ENCODE measurements around the gene CHST11.

GRCh38 chr12:104439137-104439536, 17.6 kb upstream of the CHST11 start:
- TF ChIP-seq, protein P1, sequence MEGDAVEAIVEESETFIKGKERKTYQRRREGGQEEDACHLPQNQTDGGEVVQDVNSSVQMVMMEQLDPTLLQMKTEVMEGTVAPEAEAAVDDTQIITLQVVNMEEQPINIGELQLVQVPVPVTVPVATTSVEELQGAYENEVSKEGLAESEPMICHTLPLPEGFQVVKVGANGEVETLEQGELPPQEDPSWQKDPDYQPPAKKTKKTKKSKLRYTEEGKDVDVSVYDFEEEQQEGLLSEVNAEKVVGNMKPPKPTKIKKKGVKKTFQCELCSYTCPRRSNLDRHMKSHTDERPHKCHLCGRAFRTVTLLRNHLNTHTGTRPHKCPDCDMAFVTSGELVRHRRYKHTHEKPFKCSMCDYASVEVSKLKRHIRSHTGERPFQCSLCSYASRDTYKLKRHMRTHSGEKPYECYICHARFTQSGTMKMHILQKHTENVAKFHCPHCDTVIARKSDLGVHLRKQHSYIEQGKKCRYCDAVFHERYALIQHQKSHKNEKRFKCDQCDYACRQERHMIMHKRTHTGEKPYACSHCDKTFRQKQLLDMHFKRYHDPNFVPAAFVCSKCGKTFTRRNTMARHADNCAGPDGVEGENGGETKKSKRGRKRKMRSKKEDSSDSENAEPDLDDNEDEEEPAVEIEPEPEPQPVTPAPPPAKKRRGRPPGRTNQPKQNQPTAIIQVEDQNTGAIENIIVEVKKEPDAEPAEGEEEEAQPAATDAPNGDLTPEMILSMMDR (IDR thresholded peaks at IDR 0.05): no peak
- no peak for TF ChIP-seq POLR2A (IDR thresholded peaks at IDR 0.05)
